ENCODE data around the gene ZNF185. TPM values are rescaled to one million over a fixed set of nuclear protein-coding genes. Genes with fewer than 3 reads are reported as not detected.

Gene ZNF185
- total RNA-seq, 4 donors from 2014 or later, result 0.53 to 2.5 (median 1.4) TPM

- Histone ChIP-seq H3K4me3 (no peak overlapping the region), H3K36me3 (peaks cover 0 to 8% (median 0%) of the 10 kb centered on the region in 3 donors), H3K27ac (no peak overlapping the region), H3K9me3 (no peaks in the 10 kb centered on the region), H3K27me3 (no peaks in the 10 kb centered on the region), H3K4me1 (no peaks in the 10 kb centered on the region)
- peak in 1 of 3 donors; percentile 17 for DNase-seq
- TF ChIP-seq, protein P1, sequence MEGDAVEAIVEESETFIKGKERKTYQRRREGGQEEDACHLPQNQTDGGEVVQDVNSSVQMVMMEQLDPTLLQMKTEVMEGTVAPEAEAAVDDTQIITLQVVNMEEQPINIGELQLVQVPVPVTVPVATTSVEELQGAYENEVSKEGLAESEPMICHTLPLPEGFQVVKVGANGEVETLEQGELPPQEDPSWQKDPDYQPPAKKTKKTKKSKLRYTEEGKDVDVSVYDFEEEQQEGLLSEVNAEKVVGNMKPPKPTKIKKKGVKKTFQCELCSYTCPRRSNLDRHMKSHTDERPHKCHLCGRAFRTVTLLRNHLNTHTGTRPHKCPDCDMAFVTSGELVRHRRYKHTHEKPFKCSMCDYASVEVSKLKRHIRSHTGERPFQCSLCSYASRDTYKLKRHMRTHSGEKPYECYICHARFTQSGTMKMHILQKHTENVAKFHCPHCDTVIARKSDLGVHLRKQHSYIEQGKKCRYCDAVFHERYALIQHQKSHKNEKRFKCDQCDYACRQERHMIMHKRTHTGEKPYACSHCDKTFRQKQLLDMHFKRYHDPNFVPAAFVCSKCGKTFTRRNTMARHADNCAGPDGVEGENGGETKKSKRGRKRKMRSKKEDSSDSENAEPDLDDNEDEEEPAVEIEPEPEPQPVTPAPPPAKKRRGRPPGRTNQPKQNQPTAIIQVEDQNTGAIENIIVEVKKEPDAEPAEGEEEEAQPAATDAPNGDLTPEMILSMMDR (IDR thresholded peaks at IDR 0.05), result no peak
- TF ChIP-seq POLR2A (IDR thresholded peaks at IDR 0.05), result no peak
Observed at GRCh38 chrX:152873361-152873760, 24.5 kb upstream of the ZNF185 start.

GRCh38 chrX:152876931-152877840 is 20.7 kb upstream of the ZNF185 start:
- DNase-seq, result peak in 1 of 3 donors; percentile 19
- no peak overlapping the region for H3K27ac ChIP-seq
- no peaks in the 10 kb centered on the region for H3K27me3 ChIP-seq
- H3K4me3 ChIP-seq, result no peak overlapping the region
- H3K36me3 ChIP-seq, result no peaks in the 10 kb centered on the region
- TF ChIP-seq POLR2A (IDR thresholded peaks at IDR 0.05), result no peak
- TF ChIP-seq, protein P1 (IDR thresholded peaks at IDR 0.05), result no peak
- H3K9me3 ChIP-seq, result no peaks in the 10 kb centered on the region
- H3K4me1 ChIP-seq, result no peaks in the 10 kb centered on the region

DNA sequence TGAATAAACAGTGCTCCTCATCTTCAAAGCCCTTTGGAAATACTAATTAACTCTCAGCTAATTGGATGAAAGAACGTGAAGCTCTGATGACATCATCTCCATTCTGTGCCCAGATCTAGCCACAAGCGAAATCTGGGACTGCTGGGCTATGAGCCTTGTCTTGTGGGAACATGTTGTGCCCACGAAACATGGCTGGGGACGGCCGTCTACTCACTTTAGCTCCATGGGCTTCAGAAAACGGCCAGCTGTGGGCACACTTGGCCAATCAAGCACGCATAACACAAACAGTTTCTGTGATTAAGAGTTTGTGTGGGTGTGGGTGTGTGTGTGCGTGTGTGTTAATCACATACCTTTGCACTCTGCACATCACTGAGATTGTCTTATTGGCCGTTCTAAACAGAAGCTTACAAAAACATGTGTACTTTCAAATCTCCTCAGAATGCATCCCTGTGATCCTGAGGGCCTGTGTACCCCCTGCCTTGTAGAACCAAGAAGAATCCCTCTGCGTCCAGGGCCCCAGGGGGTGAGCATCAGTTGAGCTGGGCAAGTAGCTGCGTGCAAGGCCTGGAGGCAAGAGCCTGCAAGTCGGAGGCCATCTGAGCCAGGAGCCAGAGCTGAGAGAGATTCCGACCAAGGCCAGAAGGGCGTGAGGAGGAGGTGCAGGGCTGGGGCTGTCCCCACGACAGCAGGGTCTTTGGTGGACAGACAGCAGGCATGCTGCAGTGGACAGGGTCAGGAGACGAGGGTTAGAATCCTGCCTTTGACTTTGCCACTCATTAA is 18.7 kb upstream of the ZNF185 start:
- Histone ChIP-seq H3K27me3 (no peaks in the 10 kb centered on the region), H3K36me3 (no peaks in the 10 kb centered on the region), H3K4me1 (no peaks in the 10 kb centered on the region), H3K4me3 (no peak overlapping the region), H3K27ac (no peak overlapping the region), H3K9me3 (no peaks in the 10 kb centered on the region)
- DNase-seq, result no peak
- TF ChIP-seq, protein P1 (IDR thresholded peaks at IDR 0.05), result no peak
- TF ChIP-seq POLR2A (IDR thresholded peaks at IDR 0.05), result no peak

DNA sequence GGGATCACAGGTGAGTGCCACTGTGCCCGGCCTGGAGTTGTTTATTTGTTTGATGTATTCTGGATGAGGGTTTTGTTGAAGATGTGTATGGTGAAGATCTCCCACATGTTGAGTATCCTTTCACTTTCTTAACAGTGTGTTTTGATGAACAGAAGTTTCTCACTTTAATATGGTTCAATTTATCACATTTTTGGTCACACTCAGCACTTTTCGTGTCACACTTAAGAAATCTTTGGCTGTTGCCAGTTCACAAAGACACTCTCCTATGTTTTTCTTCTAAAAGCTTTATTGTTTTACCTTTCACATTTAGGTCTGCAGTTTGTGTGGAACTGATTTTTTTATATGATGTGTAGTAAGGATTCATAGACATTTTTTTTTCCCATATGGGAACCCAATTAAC is 16.6 kb upstream of the ZNF185 start:
- H3K36me3 ChIP-seq, result no peaks in the 10 kb centered on the region
- H3K4me3 ChIP-seq, result no peak overlapping the region
- no peaks in the 10 kb centered on the region for H3K9me3 ChIP-seq
- DNase-seq, result no peak
- H3K4me1 ChIP-seq, result no peaks in the 10 kb centered on the region
- TF ChIP-seq, protein P1 (IDR thresholded peaks at IDR 0.05), result no peak
- TF ChIP-seq POLR2A (IDR thresholded peaks at IDR 0.05), result no peak
- no peak overlapping the region for H3K27ac ChIP-seq
- no peaks in the 10 kb centered on the region for H3K27me3 ChIP-seq

DNA sequence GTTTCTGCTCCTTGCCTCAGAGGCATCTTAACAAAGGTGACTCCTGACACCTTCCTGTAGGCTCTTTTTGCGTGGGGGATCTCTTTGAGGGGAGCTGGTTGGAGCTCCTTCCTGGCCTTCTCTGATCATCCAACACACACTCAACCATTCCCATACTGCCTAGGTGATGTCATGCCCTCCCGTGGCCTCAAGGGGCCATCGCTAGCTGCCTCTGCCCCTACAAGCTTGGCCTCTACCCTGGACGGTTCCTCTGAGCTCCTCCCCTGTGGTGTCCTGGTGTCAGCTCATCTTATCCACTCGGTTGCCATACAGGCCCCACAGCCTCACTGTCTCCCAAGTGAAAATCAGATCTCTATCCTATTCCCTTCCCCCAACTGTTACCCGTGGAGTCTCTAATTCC is 13.7 kb upstream of the ZNF185 start:
- TF ChIP-seq, protein P1 (IDR thresholded peaks at IDR 0.05), result no peak
- TF ChIP-seq POLR2A (IDR thresholded peaks at IDR 0.05), result no peak
- H3K9me3 ChIP-seq, result no peaks in the 10 kb centered on the region
- H3K27me3 ChIP-seq, result no peaks in the 10 kb centered on the region
- H3K4me3 ChIP-seq, result no peak overlapping the region
- H3K4me1 ChIP-seq, result no peaks in the 10 kb centered on the region
- no peak for DNase-seq
- no peaks in the 10 kb centered on the region for H3K36me3 ChIP-seq
- no peak overlapping the region for H3K27ac ChIP-seq
